HEK293T (cell line): ENCODE measurements around the gene BBS9.

Experiments used
- CTCF ChIA-PET: fragments of 350-600 bp; formaldehyde crosslinking; extraction: SDS; loops from one replicate; lab custom pipeline; 2021; ENCODE audit warnings: antibody characterized with exemption, inconsistent platforms; lab: Yijun Ruan, JAX
- POLR2A ChIA-PET: fragments of 350-600 bp; formaldehyde crosslinking; extraction: SDS; loops from one replicate; lab custom pipeline; 2020; ENCODE audit warnings: antibody characterized with exemption, inconsistent platforms; lab: Yijun Ruan, JAX
- DNase-seq: peaks from one replicate; pipeline ENCODE4 v3.0.0; 2012; ENCODE audit warnings: mixed read lengths; ENCODE audit errors: extremely low spot score
- ARNT ChIP-seq: fragments of 450-650 bp; IDR thresholded peaks from 2 replicates; pipeline ENCODE4 v1.6.1; 2017; ENCODE audit warnings: mild to moderate bottlenecking
- BHLHE40 ChIP-seq: fragments of 450-650 bp; IDR thresholded peaks from 2 replicates; pipeline ENCODE4 v1.6.1; 2016; ENCODE audit warnings: mild to moderate bottlenecking, moderate library complexity, borderline replicate concordance
- CTBP1 ChIP-seq: fragments of 450-650 bp; IDR thresholded peaks from 2 replicates; pipeline ENCODE4 v1.6.1; 2016; ENCODE audit warnings: borderline replicate concordance
- ELF4 ChIP-seq: fragments of 450-650 bp; IDR thresholded peaks from 2 replicates; pipeline ENCODE4 v1.6.1; 2017; ENCODE audit warnings: antibody characterized with exemption
- FOXA1 ChIP-seq: fragments of 450-650 bp; IDR thresholded peaks from 2 replicates; pipeline ENCODE4 v1.6.1; 2016; ENCODE audit warnings: mild to moderate bottlenecking
- FOXK2 ChIP-seq: fragments of 450-650 bp; IDR thresholded peaks from 2 replicates; pipeline ENCODE4 v1.6.1; 2016; ENCODE audit warnings: mild to moderate bottlenecking
- FOXM1 ChIP-seq: fragments of 450-650 bp; IDR thresholded peaks from 2 replicates; pipeline ENCODE4 v1.6.1; 2017; ENCODE audit warnings: mild to moderate bottlenecking, borderline replicate concordance
- HDGF ChIP-seq: fragments of 450-650 bp; IDR thresholded peaks from 2 replicates; pipeline ENCODE4 v1.6.1; 2017; ENCODE audit warnings: antibody characterized with exemption, borderline replicate concordance
- L3MBTL2 ChIP-seq: fragments of 450-650 bp; conservative IDR thresholded peaks from 2 replicates; pipeline ENCODE4 v1.6.1; 2016; ENCODE audit warnings: mild to moderate bottlenecking
- LEF1 ChIP-seq: fragments of 450-650 bp; IDR thresholded peaks from 2 replicates; pipeline ENCODE4 v1.6.1; 2017; ENCODE audit warnings: mild to moderate bottlenecking, borderline replicate concordance
- NFRKB ChIP-seq: fragments of 450-650 bp; IDR thresholded peaks from 2 replicates; pipeline ENCODE4 v1.6.1; 2016; ENCODE audit warnings: mild to moderate bottlenecking, moderate library complexity
- SP1 ChIP-seq: fragments of 450-650 bp; IDR thresholded peaks from 2 replicates; pipeline ENCODE4 v1.6.1; 2017
- SUZ12 ChIP-seq: fragments of 450-650 bp; IDR thresholded peaks from 2 replicates; pipeline ENCODE4 v1.6.1; 2016; ENCODE audit warnings: mild to moderate bottlenecking
- TARDBP ChIP-seq: fragments of 450-650 bp; IDR thresholded peaks from 2 replicates; pipeline ENCODE4 v1.6.1; 2016
- ZNF384 ChIP-seq: fragments of 450-650 bp; IDR thresholded peaks from 2 replicates; pipeline ENCODE4 v1.6.1; 2016
- TF ChIP-seq, protein P1 (sequence below): fragments of 450-650 bp; IDR thresholded peaks from 2 replicates; pipeline ENCODE4 v1.6.1; 2016

Gene BBS9

GRCh38 chr7:33597181-33597580 is 467.8 kb downstream of the BBS9 start:
- DNase-seq = no peak
- POLR2A ChIA-PET = no interaction called here
- CTCF ChIA-PET = no interaction called here

DNA sequence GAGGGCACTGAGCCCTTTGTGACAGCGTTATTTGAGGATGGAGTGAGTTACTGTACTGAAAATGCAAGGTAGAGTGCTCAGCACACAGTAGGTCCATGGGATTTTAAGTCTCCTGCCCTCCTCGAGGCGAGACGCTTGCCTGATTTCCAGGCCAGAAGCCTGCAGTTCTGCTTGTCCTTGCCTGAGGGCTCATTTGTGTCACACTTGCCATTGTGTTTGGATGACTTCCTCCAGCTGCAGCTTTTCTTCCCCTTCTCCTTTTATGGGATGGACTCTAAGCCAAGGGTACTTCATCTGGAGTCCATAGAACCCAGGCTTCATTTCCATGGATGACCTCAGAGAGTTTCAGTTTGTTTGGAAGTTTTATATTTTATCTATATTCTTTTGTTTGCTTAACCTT is 471.7 kb downstream of the BBS9 start:
- TF ChIP-seq FOXA1 = no peak
- no peak for TF ChIP-seq TARDBP
- TF ChIP-seq ELF4 = no peak
- no peak for TF ChIP-seq FOXM1
- TF ChIP-seq ARNT = no peak
- no peak for TF ChIP-seq ZNF384
- no peak for TF ChIP-seq NFRKB
- no peak for TF ChIP-seq SP1
- no peak for TF ChIP-seq SUZ12
- TF ChIP-seq BHLHE40 = no peak
- no peak for TF ChIP-seq FOXK2
- TF ChIP-seq HDGF = no peak
- TF ChIP-seq LEF1 = no peak
- no peak for TF ChIP-seq CTBP1
- TF ChIP-seq, protein P1, sequence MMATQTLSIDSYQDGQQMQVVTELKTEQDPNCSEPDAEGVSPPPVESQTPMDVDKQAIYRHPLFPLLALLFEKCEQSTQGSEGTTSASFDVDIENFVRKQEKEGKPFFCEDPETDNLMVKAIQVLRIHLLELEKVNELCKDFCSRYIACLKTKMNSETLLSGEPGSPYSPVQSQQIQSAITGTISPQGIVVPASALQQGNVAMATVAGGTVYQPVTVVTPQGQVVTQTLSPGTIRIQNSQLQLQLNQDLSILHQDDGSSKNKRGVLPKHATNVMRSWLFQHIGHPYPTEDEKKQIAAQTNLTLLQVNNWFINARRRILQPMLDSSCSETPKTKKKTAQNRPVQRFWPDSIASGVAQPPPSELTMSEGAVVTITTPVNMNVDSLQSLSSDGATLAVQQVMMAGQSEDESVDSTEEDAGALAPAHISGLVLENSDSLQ = no peak
- TF ChIP-seq L3MBTL2 = no peak
- no peak for DNase-seq
- ChIA-PET POLR2A (no interaction called here), CTCF (no interaction called here)

More at GRCh38 chr7:33597181-33597580, 467.8 kb downstream of the BBS9 start:
- TF ChIP-seq, protein P1 = no peak

GRCh38 chr7:33601884-33602283 is 472.5 kb downstream of the BBS9 start:
- TF ChIP-seq L3MBTL2 (no peak), ARNT (no peak), LEF1 (no peak)
- POLR2A ChIA-PET = no interaction called here
- DNase-seq = no peak
- CTCF ChIA-PET = no interaction called here

GRCh38 chr7:33604056-33604455 is 474.7 kb downstream of the BBS9 start:
- DNase-seq = no peak
- TF ChIP-seq NFRKB (no peak), CTBP1 (no peak), SUZ12 (no peak)
- POLR2A ChIA-PET = no interaction called here
- CTCF ChIA-PET = no interaction called here

GRCh38 chr7:33610918-33611317 is 481.6 kb downstream of the BBS9 start:
- ChIA-PET POLR2A (no interaction called here), CTCF (no interaction called here)
- no peak for DNase-seq
- TF ChIP-seq NFRKB = no peak
- no peak for TF ChIP-seq FOXA1

- DNase-seq = no peak
- CTCF ChIA-PET = no interaction called here
- POLR2A ChIA-PET = no interaction called here
- TF ChIP-seq FOXK2 = no peak
- TF ChIP-seq, protein P1 = no peak
- no peak for TF ChIP-seq CTBP1
Observed at GRCh38 chr7:33612442-33612841, 483.1 kb downstream of the BBS9 start.

GRCh38 chr7:33614357-33615117 is 485.2 kb downstream of the BBS9 start:
- TF ChIP-seq FOXM1 (no peak), NFRKB (no peak), LEF1 (no peak)
- TF ChIP-seq, protein P1 = no peak
- DNase-seq = no peak
- POLR2A ChIA-PET = no interaction called here
- CTCF ChIA-PET = no interaction called here
